ENCODE results near the gene FBXL17. TPM values are rescaled to one million over a fixed set of nuclear protein-coding genes. Genes with fewer than 3 reads are reported as not detected.
"Not testable (repeated sequence)": the region's sequence is repeated elsewhere in the genome, so short reads cannot be mapped to it uniquely, and the experiment has no call there.

Gene FBXL17
- total RNA-seq, 1 donor from 2014 or later = 17.1 TPM

DNA sequence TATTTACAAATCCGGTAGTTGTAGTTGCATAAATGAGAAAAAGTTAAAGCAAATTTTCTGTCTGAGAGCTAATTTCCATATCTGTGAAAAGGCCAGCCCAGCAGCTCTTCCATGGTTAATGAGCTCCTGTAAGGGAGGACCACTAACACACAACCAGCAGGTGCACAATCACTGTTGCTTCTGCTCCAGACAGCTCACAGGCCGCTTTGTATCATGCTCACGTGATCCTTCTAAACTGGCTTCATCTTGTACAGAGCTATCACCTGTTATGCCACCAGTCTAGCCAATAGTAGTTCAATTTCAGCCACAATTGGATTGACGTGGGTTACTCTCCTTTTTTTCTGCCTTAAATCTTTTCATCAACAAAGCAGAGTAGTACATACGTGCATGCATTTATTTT lies 38.3 kb upstream of the FBXL17 start:
- no peak overlapping the region for H3K4me3 ChIP-seq
- H3K36me3 ChIP-seq = no peaks in the 10 kb centered on the region
- no peak overlapping the region for H3K27ac ChIP-seq
- no peaks in the 10 kb centered on the region for H3K9me3 ChIP-seq
- TF ChIP-seq CTCF (IDR thresholded peaks at IDR 0.05) = no peak
- no peaks in the 10 kb centered on the region for H3K4me1 ChIP-seq
- intact Hi-C loops (cut with DNase I) = no loop called here
- no peak for DNase-seq
- ATAC-seq = no peak
- H3K27me3 ChIP-seq (ENCODE audit: low read depth) = no peaks in the 10 kb centered on the region

DNA sequence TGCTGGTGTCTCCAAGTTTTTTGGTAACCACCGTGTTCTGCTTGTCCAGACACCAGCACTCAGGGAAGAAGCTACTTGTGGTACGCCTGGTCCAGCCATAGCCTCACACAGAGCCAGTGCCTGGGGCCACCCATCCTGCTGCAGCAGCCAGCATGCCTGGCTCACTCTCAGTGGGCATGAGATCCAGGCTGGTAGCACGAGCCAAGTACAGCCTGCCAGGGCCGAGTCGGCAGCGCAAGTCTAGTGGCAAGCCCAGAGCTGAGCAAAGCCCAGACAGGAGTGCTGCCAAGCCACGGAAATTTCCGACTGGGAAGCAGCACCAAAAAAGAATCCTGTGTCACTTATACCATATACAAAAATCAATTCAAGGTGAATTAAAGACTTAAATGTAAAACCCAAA lies 36.3 kb upstream of the FBXL17 start:
- ATAC-seq (no peak), DNase-seq (no peak)
- intact Hi-C loops (cut with DNase I) = no loop called here
- H3K27ac ChIP-seq = no peak overlapping the region
- no peak for TF ChIP-seq CTCF (IDR thresholded peaks at IDR 0.05)
- H3K9me3 ChIP-seq = no peaks in the 10 kb centered on the region
- H3K36me3 ChIP-seq = no peaks in the 10 kb centered on the region
- H3K4me3 ChIP-seq = no peak overlapping the region
- H3K4me1 ChIP-seq = no peaks in the 10 kb centered on the region
- no peaks in the 10 kb centered on the region for H3K27me3 ChIP-seq (ENCODE audit: low read depth)

DNA sequence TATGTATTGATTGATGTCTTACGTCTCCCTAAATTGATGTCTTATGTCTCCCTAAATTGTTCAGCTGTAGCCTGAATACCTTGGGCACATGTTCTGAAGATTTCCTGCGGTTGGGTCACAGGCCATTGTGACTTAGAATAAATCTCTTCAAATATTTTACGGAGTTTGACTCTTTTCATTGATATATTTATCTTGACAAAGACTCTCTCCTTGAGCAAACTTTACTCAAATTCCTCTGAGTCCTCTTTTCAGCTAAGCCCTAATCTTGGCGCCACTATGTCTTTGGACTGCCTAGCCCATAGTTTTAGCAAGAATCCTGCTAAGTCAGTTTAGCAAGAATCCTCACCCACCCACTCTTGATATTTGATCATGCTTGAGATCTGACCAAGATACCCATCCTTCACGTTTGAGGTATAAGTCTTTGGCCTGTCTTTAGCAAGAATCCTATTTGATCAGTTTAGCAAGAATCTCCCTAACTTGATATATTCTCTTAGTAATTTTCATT lies 35.3 kb upstream of the FBXL17 start:
- Histone ChIP-seq H3K9me3 (no peaks in the 10 kb centered on the region), H3K4me3 (no peak overlapping the region), H3K4me1 (no peaks in the 10 kb centered on the region), H3K27ac (no peak overlapping the region), H3K36me3 (no peaks in the 10 kb centered on the region), H3K27me3 (ENCODE audit: low read depth) (no peaks in the 10 kb centered on the region)
- intact Hi-C loops (cut with DNase I) = no loop called here
- no peak for ATAC-seq
- no peak for DNase-seq
- no peak for TF ChIP-seq CTCF (IDR thresholded peaks at IDR 0.05)

GRCh38 chr5:108415726-108416125 lies 33.8 kb upstream of the FBXL17 start:
- ATAC-seq (no peak), DNase-seq (no peak)
- H3K4me1 ChIP-seq = no peaks in the 10 kb centered on the region
- no peaks in the 10 kb centered on the region for H3K9me3 ChIP-seq
- H3K36me3 ChIP-seq = no peaks in the 10 kb centered on the region
- intact Hi-C loops (cut with DNase I) = no loop called here
- H3K27me3 ChIP-seq (ENCODE audit: low read depth) = no peaks in the 10 kb centered on the region
- no peak overlapping the region for H3K4me3 ChIP-seq
- TF ChIP-seq CTCF (IDR thresholded peaks at IDR 0.05) = no peak
- no peak overlapping the region for H3K27ac ChIP-seq

DNA sequence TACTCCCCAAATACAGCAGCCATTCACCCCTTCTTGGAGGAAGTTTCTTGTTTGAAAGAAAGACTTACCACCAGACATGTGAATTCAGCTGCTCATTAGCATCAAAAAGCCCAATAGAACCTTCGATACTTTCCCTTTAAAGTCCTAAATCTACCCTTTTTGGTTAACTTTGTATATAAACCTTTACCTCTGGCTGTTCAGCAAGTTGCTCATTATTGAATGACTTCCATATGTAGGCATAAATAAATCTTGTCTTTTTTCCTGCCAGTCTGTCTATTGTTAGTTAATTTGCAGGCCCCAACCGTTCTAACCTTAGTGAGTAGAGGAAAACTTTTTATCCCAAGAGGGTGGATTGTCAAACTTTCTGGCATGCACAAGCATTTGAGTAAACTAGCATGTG lies 27.9 kb upstream of the FBXL17 start:
- intact Hi-C loops (cut with DNase I) = no loop called here
- no peaks in the 10 kb centered on the region for H3K4me1 ChIP-seq
- ATAC-seq = no peak

DNA sequence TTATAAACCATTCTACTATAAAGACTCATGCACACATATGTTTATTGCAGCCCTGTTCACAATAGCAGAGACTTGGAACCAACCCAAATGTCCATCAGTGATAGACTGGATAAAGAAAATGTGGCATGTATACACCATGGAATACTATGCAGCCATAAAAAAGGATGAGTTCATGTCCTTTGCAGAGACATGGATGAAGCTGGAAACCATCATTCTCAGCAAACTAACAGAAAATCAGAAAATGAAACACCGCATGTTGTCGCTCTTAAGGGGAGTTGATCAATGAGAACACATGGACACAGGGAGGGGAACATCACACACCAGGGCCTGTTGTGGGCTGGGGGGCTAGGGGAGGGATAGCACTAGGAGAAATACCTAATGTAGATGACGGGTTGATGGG lies 23.3 kb upstream of the FBXL17 start:
- intact Hi-C loops (cut with DNase I); ATAC-seq; H3K4me1 ChIP-seq; H3K27me3 ChIP-seq (ENCODE audit: low read depth); H3K4me3 ChIP-seq; H3K27ac ChIP-seq; DNase-seq; H3K9me3 ChIP-seq; H3K36me3 ChIP-seq: not testable (repeated sequence)

More for the DNA sequence above, 27.9 kb upstream of the FBXL17 start:
- no peak for DNase-seq
- H3K27ac ChIP-seq = no peak overlapping the region
- H3K4me3 ChIP-seq = no peak overlapping the region
- H3K36me3 ChIP-seq = no peaks in the 10 kb centered on the region
- no peak for TF ChIP-seq CTCF (IDR thresholded peaks at IDR 0.05)
- no peaks in the 10 kb centered on the region for H3K27me3 ChIP-seq (ENCODE audit: low read depth)
- no peaks in the 10 kb centered on the region for H3K9me3 ChIP-seq

Data from lower lobe of right lung (tissue), 2 donors.